T-cell (primary cell): Measurements from ENCODE around the gene VPREB1. TPM values are rescaled to one million over a fixed set of nuclear protein-coding genes. Genes with fewer than 3 reads are reported as not detected.
"Not testable (repeated sequence)": the region's sequence is repeated elsewhere in the genome, so short reads cannot be mapped to it uniquely, and the experiment has no call there.

Experiments used
- ATAC-seq, 4 experiments: fragments of 200-7000 bp in 3 of 4; fragments of 150-1000 bp in 1 of 4; cut with Tn5 transposase; replicated peaks in 1 of 4; 1 replicate in 3 of 4; 2 replicates in 1 of 4; pipeline ENCODE4 v1.10.0; 2021; ENCODE audit warnings: moderate library complexity in 3 of 4, mild to moderate bottlenecking in 2 of 4, moderate number of reproducible peaks in 1 of 4
- CTCF ChIA-PET, 2 donors: fragments of 300-600 bp; sonication (Branson Sonifier 250); formaldehyde crosslinking; loops; one replicate each; lab custom pipeline; 2022; ENCODE audit warnings: antibody characterized with exemption in 2 of 2; lab: Charles Lee
- POLR2A ChIA-PET, 2 donors: fragments of 300-600 bp; sonication (Branson Sonifier 250); formaldehyde crosslinking; loops; one replicate each; lab custom pipeline; 2022; ENCODE audit warnings: antibody characterized with exemption in 2 of 2; lab: Charles Lee
- DNase-seq, 35 experiments: peaks; one replicate each; pipeline versions ENCODE4 v3.0.0 to v3.0.0-alpha.2; 2013 to 2023
- H3K27ac ChIP-seq: one replicate; pipeline ENCODE4 v1.5.1; 2013; ENCODE audit warnings: low read length
- H3K27me3 ChIP-seq, 2 experiments: replicated peaks in 1 of 2; 1 replicate in 1 of 2; 2 replicates in 1 of 2; pipeline versions ENCODE4 v1.6.1 to v1.7.0; 2013; ENCODE audit warnings: low read length in 1 of 2, mixed read lengths in 1 of 2; ENCODE audit not compliant: control insufficient read depth in 2 of 2, insufficient read depth in 2 of 2; ENCODE audit errors: extremely low read depth in 1 of 2
- H3K36me3 ChIP-seq, 2 donors: 1 replicate in 1 of 2; 2 replicates in 1 of 2; pipeline versions ENCODE4 v1.6.1 to v1.7.0; 2013; ENCODE audit warnings: low read length in 1 of 2; ENCODE audit not compliant: control insufficient read depth in 2 of 2, insufficient read depth in 1 of 2; ENCODE audit errors: extremely low read depth in 1 of 2
- H3K4me1 ChIP-seq, 2 experiments: 1 replicate in 1 of 2; 2 replicates in 1 of 2; pipeline versions ENCODE4 v1.6.1 to v1.7.0; 2013; ENCODE audit warnings: low read length in 2 of 2, mixed read lengths in 1 of 2; ENCODE audit not compliant: insufficient read depth in 2 of 2, control insufficient read depth in 1 of 2; ENCODE audit errors: extremely low read depth in 1 of 2
- H3K4me3 ChIP-seq, 2 donors: 1 replicate in 1 of 2; 2 replicates in 1 of 2; pipeline versions ENCODE4 v1.5.1 to v1.7.0; 2013; ENCODE audit warnings: mild to moderate bottlenecking in 2 of 2, low read length in 1 of 2, moderate library complexity in 1 of 2; ENCODE audit not compliant: control insufficient read depth in 1 of 2; ENCODE audit errors: extremely low read depth in 1 of 2
- H3K9me3 ChIP-seq: 2 replicates; pipeline ENCODE4 v1.7.0; 2013
- H3K27ac Mint-ChIP-seq, 2 donors: one replicate each; pipeline ENCODE4 v1.8.0; 2020 to 2021; ENCODE audit warnings: mild to moderate bottlenecking in 2 of 2, mixed read lengths in 2 of 2
- H3K27me3 Mint-ChIP-seq, 2 donors: one replicate each; pipeline ENCODE4 v1.8.0; 2021 to 2022; ENCODE audit warnings: mixed read lengths in 2 of 2
- H3K36me3 Mint-ChIP-seq: one replicate; pipeline ENCODE4 v1.8.0; 2021; ENCODE audit warnings: mixed read lengths
- H3K4me1 Mint-ChIP-seq, 3 donors: one replicate each; pipeline ENCODE4 v1.8.0; 2020 to 2022; ENCODE audit warnings: mixed read lengths in 3 of 3, mild to moderate bottlenecking in 1 of 3
- H3K4me3 Mint-ChIP-seq, 3 donors: one replicate each; pipeline ENCODE4 v1.8.0; 2020 to 2022; ENCODE audit warnings: mild to moderate bottlenecking in 3 of 3, mixed read lengths in 3 of 3, moderate library complexity in 3 of 3
- H3K9me3 Mint-ChIP-seq, 3 donors: one replicate each; pipeline ENCODE4 v1.8.0; 2020 to 2022; ENCODE audit warnings: mixed read lengths in 3 of 3
- WGBS: methylation state at CpG from one replicate; pipeline ENCODE4 v1.1.5; 2013; ENCODE audit warnings: missing lambda C conversion rate; ENCODE audit not compliant: insufficient coverage; 5-methylcytosine and 5-hydroxymethylcytosine counted together
- total RNA-seq, 35 experiments: library from RNA in 6 of 35; stranded (reverse) in 6 of 35; fragments of 120-200 nt in 1 of 35; gene quantifications; one replicate each; pipeline versions ENCODE4 v1.2.1 to v1.2.4 and lab custom pipeline; 2013 to 2026

VPREB1 gene
- total RNA-seq, 5 donors from 2014 or later (not counting 1 experiment from before 2014, with no cell fraction given), result not detected

- POLR2A ChIA-PET, result not testable (repeated sequence)
Observed at GRCh38 chr22:22250651-22251050, 6.1 kb downstream of the VPREB1 start.

GRCh38 chr22:22256133-22256532, 11.5 kb downstream of the VPREB1 start:
- WGBS, result 87% methylated on average over 12 of the region's 13 CpGs
- H3K4me1 ChIP-seq, POLR2A ChIA-PET, H3K4me3 Mint-ChIP-seq, H3K27ac ChIP-seq, H3K27me3 ChIP-seq, DNase-seq, H3K9me3 Mint-ChIP-seq, H3K36me3 Mint-ChIP-seq, H3K36me3 ChIP-seq, H3K9me3 ChIP-seq, H3K4me3 ChIP-seq, H3K4me1 Mint-ChIP-seq, CTCF ChIA-PET, ATAC-seq, H3K27me3 Mint-ChIP-seq, H3K27ac Mint-ChIP-seq: not testable (repeated sequence)

More at GRCh38 chr22:22250651-22251050, 6.1 kb downstream of the VPREB1 start:
- CTCF ChIA-PET, H3K27me3 ChIP-seq, H3K4me3 Mint-ChIP-seq, H3K27ac ChIP-seq, H3K9me3 Mint-ChIP-seq, DNase-seq, H3K4me3 ChIP-seq, H3K27me3 Mint-ChIP-seq, H3K9me3 ChIP-seq, H3K36me3 ChIP-seq, H3K36me3 Mint-ChIP-seq, ATAC-seq, H3K27ac Mint-ChIP-seq: not testable (repeated sequence)
- H3K4me1 Mint-ChIP-seq, result peaks cover 13 to 19% (median 13%) of the 10 kb centered on the region in 3 donors
- H3K4me1 ChIP-seq, result peaks cover 2 to 10% of the 10 kb centered on the region in 2 experiments
- WGBS, result no CpG with 5 or more reads among the region's 8 CpGs

GRCh38 chr22:22258597-22259415, 14.2 kb downstream of the VPREB1 start:
- H3K36me3 ChIP-seq, POLR2A ChIA-PET, ATAC-seq, H3K27me3 Mint-ChIP-seq, H3K4me1 Mint-ChIP-seq, H3K9me3 Mint-ChIP-seq, H3K4me3 ChIP-seq, H3K27ac ChIP-seq, CTCF ChIA-PET, DNase-seq, H3K27me3 ChIP-seq, H3K36me3 Mint-ChIP-seq, H3K4me1 ChIP-seq, H3K27ac Mint-ChIP-seq, H3K4me3 Mint-ChIP-seq, H3K9me3 ChIP-seq: not testable (repeated sequence)
- WGBS, result 100% methylated on average over 1 of the region's 7 CpGs

DNA sequence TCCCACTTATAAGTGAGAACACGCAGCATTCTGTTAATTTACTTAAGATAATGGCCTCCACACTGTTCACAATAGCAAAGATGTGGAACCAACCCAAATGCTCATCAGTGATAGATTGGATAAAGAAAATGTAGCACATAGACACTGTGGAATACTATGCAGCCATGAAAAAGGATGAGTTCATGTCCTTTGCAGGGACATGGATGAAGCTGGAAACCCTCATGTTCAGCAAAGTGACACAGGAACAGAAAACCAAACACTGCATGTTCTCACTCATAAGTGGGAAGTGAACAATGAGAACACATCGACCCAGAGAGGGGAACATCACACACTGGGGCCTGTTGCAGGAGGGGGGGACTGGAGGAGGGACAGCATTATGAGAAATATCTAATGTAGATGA, 15.6 kb downstream of the VPREB1 start:
- H3K4me3 Mint-ChIP-seq, ATAC-seq, H3K27ac ChIP-seq, H3K27me3 ChIP-seq, H3K9me3 Mint-ChIP-seq, CTCF ChIA-PET, H3K27me3 Mint-ChIP-seq, H3K9me3 ChIP-seq, H3K4me1 Mint-ChIP-seq, H3K4me3 ChIP-seq, H3K36me3 ChIP-seq, H3K36me3 Mint-ChIP-seq, H3K4me1 ChIP-seq, DNase-seq, H3K27ac Mint-ChIP-seq, POLR2A ChIA-PET: not testable (repeated sequence)
- WGBS, result no CpG with 5 or more reads among the region's 2 CpGs

DNA sequence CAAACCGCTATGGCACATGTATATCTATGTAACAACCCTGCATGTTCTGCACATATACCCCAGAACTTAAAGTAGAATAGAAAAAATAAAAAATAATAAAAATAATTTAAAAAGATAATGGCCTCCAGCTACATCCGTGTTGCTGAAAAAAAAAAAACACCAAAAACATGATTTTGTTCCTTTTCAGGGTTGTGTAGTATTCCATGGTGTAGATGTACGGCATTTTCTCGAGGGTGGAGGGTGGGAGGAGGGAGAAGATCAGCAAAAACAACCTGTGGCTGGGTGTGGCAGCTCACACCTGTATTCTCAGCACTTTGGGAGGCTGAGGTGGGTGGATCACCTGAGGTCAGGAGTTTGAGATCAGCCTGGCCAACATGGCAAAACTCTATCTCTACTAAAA, 16.0 kb downstream of the VPREB1 start:
- CTCF ChIA-PET, ATAC-seq, DNase-seq, H3K4me3 ChIP-seq, H3K36me3 ChIP-seq, H3K27ac Mint-ChIP-seq, H3K27me3 Mint-ChIP-seq, H3K4me1 ChIP-seq, H3K27ac ChIP-seq, H3K9me3 ChIP-seq, H3K9me3 Mint-ChIP-seq, H3K36me3 Mint-ChIP-seq, H3K4me3 Mint-ChIP-seq, H3K4me1 Mint-ChIP-seq, POLR2A ChIA-PET, H3K27me3 ChIP-seq: not testable (repeated sequence)
- WGBS, result no CpG with 5 or more reads among the region's 4 CpGs

- H3K4me3 ChIP-seq, H3K4me3 Mint-ChIP-seq, H3K4me1 Mint-ChIP-seq, H3K27ac ChIP-seq, H3K9me3 Mint-ChIP-seq, POLR2A ChIA-PET, H3K27ac Mint-ChIP-seq, H3K27me3 ChIP-seq, H3K9me3 ChIP-seq, ATAC-seq, DNase-seq, H3K27me3 Mint-ChIP-seq, H3K36me3 ChIP-seq, CTCF ChIA-PET, H3K36me3 Mint-ChIP-seq, H3K4me1 ChIP-seq: not testable (repeated sequence)
- WGBS, result 63% methylated on average over 2 of the region's 3 CpGs
Observed at GRCh38 chr22:22262332-22263074, 17.9 kb downstream of the VPREB1 start.
